HL-60/S4 treated with phorbol 12-myristate 13-acetate at 8.2 ng/mL for 4 days and 3 days (cell line): ENCODE measurements around the gene SLC30A3.

Source experiments
- in situ Hi-C: fragments of 300-500 bp; cut with MboI; formaldehyde crosslinking; loops from 2 replicates; pipeline ENCODE4 v1.15.0; 2022; ENCODE audit warnings: low sequenced_read_pairs

The SLC30A3 gene

DNA sequence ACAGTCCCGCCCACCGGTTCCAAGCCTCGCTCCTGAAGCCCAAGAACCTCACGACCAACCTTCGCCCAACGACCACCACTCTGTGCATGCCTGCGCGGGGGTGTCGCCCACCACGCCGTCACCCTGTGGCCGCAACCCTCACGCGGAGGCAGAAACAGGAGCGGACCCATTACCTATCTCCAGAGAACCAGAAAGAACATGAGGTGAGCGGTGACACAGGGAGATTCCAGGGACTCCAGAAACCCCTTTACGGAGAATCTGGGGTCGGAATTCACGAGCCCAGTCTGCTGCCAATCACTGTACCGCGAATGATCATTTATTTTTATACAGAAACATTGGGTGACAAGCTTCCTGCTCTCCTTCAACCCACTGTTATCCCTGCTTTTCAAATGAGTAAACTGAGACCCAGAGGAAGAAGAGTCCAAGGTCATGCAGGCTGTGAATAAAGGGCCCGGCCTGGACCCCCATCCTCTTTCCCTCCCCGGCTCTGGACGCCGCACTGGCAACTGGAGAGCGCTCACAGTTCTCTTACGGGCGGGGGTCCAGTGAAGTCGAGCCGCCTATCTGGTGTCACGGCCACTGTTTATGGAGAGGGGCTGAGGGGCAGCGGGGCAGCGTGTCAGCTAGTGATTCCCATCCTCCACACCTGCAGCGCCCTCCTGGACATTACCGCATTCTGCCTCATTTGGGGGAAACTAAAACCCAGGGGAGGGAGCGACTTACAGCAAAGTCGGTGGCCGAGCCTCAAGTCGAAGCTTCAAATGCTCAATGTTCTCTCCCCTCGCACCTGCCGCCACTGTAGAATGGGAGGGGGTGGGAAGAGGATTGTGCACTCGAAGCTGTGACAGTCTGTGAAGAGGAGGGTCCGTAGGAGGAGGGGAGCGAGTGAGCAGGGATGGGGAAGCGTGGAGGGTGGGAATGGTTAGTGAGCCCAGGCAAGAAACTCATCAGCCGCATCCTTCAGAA is 723 bp upstream of the SLC30A3 start:
- in situ Hi-C loops, result no loop called here

DNA sequence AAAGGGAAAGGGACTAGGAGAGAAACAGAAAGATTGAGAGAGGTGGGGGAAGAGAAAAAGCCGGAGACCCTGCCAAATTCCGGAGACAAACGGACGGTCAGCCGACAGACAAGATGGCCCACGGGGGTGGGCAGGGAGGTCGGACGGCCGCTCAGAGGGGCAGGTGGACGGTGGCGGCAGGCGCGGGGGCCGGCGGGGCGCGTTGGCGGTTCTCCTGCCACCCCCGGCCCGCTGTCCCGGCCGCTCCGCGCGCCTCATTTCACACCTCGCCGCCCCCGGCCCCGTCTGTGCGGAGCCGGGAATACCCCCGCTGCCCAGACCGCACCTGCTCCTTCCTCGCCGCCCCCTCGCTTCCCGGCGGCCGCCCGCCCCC is 935 bp downstream of the SLC30A3 start:
- in situ Hi-C loops, result no loop called here

DNA sequence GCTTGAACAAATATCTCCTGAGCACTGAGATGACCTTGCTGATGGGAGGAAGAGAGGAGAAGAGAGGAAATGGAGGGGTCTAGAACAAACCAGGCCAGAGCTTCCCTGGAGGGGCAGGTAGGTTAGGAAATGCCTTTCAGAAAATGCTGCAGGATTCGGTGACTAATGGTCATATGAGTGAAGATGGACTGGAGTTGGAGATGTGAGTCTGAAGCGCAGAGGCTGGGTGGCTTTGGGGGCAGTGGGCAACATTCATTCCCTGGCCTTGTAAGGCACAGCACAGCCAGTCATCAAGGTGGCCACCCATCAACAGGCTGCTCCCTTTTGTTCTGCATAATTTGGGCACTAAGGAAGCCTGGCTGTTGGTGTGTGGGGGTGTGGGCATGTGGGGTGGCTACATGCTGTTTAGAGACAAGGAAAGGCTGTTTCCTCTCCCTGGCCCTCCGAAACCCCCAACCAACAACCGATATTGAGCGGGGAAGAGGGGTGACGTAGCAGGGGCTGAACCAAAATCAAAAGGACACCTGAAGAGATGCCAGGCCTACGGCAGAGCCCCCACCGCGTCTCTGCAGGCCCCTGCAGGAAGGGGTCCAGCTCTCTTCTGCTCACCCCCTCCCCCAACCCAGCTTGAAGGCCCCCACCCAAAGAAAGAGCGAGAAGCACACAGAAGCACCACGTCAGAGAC is 1.5 kb downstream of the SLC30A3 start:
- in situ Hi-C loops, result no loop called here

DNA sequence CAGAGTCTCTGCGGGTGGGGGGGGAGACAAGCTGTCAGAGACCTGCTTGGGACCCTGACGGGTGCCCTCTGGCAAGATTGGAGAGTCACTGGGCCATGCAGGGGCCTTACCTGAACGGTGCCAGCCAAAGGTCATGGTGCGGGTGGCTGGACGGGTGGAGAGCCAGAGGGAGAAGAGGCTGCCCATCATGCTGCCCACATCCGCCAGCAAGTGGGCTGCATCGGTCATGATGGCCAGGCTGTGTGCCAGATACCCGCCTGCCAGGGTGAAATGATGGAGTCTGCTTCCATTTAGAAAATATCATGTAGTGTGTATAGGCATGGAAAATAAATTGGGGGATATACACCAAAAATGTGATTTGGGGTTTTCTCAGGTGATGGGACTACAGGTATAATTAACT is 4.8 kb downstream of the SLC30A3 start:
- in situ Hi-C loops, result no loop called here

DNA sequence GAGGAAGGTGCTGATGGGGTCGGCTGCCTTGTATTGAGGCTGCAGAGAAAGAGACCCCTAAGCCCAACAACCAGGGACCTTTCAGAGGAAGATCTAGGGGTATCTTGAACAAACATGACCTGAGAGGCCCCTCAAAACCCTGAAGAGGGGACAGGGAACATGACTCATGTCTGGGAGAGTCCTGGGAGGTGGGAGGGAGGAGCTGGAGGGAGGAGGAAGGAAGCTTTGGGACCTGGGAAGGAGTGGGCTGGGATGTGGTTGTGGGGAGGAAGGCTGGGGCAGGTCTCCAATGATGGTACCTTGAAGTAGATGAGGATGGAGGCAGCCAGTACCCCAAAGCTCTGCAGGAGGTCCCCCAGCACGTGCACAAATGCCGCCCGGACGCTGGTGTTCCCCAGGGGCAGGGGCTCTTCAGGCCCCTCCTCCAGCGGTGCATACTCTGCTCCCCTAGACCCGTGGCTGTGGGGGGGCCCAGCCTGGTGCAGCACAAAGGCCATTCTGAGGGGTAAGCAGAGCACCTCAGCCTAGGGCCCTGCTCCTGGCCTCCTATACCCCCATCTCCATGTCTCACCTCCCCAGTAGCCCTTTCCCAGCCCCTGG is 5.9 kb downstream of the SLC30A3 start:
- in situ Hi-C loops, result no loop called here

DNA sequence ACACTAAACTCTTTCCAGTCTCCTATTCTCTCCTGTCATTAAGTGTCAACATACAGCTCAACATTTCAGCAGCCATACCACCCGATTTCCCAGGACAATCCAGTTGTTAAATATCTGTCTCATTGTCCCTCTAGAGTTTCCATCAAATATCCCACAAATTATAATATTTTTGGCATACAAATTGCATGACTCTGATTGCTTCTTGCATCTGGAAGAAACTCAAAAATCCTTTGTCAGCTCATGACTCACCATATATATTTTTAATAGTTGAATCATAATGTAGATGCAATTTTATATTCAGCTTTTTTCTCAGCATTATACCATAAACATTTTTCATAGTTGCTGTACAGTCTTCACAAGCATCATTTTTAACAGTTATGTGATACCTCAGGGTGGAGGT is 7.2 kb downstream of the SLC30A3 start:
- in situ Hi-C loops, result no loop called here

DNA sequence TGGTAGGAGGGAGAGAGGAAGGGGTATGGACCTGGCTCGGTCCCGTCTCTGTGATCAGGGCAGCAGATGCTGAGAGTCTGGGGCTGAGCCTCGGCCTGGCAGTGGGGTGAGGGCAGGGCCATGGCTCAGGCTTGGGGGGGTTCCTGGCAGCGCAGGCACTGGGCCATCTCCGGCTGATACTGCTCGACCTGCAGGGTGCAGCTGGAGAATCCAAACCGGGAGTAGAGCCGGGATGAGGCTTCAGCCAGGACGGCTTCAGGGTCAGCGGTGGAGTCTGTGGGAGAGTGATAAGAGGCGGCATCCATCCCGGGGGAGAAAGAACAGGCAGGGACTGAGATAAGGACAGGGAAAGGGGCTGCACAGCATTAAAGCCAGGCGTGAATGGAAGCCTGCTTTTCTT is 7.7 kb downstream of the SLC30A3 start:
- in situ Hi-C loops, result no loop called here

DNA sequence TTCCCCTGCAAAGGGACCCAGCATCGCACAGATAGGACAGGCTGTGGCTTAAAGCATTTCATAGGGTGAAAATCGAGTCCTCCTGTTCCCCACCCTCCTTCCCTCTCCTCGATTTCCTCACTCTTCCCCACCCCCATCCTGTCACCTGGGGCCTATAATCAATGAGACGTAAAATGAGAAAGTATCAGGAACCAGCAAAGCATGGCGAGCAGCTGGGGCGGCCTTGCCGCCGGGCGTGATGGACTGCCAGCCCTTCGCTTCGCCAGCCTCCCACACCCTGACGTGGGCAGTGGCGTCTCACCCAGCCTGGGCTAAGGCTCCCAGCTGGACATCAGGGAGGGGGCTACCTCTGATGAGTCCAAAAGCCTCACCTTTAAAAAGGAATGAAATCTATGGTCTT is 11.1 kb downstream of the SLC30A3 start:
- in situ Hi-C loops, result no loop called here

DNA sequence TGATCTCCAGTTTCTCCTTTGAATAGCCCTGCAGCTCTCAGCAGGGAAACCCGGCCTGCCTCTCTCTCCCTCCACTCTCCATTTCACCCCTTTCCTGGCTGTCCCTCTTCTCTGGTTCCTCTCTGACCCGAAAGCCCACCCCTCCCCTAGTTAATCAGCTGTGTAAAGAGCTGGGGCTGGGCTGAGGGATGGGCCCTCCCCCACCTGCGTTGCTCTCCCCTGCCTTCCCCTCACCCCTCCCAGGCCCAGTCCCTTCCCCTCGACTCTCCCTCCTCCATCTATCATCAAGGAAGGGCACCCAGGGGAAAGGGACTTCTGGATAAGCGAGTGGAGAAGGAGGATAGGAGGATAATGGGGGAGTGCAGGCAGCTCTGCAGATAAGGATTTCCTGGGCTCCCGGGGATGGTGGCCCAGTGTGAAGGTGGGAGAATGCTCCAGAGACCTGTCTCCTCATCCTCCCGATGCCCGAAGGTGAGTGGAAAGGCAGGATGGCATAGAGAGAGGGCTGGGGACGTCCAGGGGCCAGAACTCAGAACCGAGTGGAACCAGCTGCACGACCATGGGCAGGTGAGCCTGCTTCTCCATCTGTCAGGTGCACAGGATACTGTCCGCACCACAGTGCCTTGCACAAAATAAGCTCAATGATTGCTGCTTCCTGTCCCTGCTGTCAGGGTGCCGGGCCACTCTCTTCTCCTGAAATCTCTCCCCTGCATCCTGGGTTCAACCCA is 12.0 kb downstream of the SLC30A3 start:
- in situ Hi-C loops, result no loop called here

DNA sequence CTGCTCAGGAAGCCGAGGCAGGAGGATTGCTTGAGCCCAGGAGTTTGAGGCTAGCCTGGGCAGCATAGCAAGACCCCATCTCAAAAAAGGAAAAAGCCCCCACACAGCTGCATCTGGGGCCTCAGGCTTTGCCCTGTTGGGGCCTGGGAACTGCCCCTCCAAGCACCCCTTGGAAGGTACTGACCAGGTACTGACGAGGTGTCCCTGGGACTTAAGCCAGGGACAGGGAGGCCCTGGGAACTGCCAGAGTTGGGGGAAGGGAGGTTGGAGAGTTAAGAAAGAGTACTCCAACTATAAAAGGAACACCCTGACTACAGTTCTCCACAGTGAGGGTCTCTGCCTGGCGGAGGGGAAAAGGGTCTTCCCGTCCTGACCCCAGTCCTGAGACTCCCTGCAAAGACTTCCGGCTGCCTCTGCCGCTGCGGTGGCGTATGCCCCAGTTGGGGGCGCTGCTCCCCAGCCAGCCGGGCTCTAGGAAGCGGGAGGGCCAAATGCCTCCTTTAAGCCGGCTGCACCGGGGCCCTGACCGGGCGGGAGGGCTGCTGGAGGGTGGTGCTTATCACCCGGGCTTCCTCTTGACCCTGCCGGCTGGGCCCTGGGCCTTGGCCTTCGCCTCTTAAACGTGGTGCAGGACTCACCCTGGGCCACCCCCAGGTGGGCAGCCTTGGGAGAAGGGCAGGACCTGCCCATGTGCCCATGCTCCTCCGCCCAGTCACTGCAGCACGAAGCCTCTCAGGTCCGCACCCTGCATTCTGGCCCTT is 12.8 kb downstream of the SLC30A3 start:
- in situ Hi-C loops, result no loop called here

DNA sequence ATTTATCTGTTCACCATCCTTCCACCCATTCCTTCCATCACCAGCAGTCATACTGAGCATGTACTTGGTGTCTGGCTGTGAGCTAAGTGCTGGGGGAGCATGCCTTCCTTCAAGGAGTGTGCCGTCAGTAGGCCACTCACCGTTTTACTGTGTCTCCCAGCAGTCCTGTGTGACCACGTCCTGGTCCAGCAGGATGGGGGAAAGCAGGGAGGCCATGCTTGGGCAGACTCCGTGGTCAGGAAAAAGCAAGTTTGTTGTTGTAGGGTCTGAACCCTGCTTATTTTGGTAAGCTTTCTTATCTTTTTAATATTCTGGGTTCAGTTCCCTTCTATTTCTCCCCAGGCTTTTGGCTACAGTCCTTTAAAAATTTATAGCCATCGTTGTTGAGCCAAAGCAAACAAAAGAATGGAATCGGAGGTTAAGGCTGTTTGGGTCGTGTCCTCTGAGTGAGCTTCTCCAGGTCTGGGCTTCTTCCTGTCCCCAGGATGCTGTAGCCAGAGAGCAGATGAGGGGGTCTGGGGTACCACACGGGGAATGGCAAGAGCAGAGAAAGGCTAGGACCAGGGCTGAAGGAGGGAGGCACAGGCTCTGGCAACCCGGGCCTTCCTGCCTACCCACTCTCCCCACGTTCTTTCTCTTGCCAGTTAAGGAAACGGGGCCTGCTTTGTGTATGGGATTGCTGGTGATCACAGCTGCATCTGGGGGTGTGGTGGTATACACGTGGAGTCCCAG is 13.5 kb downstream of the SLC30A3 start:
- in situ Hi-C loops, result no loop called here

DNA sequence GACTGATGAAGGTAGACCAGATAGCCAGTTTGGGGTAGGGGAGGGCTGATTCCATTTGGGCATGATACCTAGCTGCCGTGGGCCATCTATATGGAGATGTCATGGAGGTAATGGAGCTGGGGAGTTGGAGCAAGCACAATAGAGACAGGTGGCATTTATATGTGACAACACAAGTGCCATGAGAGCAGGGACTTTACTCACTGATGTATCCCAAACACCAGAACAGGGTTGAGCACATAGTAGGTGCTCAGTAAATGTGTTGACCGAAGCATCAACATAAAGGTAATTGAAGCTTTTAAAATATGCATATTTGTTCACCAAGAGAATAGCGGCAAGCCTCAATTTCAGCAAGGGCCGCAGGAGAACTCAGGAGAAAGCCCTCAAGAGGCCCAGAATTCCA is 15.0 kb downstream of the SLC30A3 start:
- in situ Hi-C loops, result no loop called here

DNA sequence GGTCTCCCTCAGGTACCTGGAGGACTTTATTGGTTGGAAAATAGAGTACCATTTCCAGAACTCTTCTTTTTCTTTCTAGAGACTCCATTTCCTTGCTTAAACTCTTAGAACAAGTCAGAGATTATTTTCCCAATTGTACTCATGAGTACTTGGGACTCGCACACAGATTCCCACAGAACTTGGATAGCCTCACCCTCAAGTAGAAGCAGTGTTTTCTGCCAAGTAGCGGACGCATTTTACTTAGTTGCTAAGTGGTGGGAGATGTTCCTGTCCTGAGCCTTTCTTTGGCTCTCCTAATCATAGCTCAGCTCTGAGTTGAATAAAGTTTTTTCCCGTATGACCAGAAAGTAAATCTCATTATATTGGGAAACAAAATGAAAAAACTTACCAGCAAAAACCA is 17.2 kb downstream of the SLC30A3 start:
- in situ Hi-C loops, result no loop called here

DNA sequence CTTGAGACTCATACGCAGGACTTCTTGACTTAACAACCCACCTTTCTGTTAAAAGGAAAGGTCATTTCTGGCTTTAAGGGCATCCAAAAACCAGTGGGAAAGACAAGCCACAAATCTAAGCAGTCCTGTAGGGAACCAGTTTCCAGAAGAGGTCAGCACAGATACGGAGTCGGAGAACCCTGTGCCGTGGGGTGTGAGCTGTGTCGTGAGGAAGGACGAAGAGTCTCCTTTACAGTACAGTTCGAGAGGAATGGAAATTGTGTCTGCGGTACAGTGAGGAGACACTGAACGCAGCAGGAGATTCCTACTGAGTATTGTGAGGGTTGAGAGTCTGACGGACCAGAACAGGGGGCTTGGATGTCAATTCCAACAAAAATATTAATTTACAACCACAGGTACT is 17.7 kb downstream of the SLC30A3 start:
- in situ Hi-C loops, result no loop called here

DNA sequence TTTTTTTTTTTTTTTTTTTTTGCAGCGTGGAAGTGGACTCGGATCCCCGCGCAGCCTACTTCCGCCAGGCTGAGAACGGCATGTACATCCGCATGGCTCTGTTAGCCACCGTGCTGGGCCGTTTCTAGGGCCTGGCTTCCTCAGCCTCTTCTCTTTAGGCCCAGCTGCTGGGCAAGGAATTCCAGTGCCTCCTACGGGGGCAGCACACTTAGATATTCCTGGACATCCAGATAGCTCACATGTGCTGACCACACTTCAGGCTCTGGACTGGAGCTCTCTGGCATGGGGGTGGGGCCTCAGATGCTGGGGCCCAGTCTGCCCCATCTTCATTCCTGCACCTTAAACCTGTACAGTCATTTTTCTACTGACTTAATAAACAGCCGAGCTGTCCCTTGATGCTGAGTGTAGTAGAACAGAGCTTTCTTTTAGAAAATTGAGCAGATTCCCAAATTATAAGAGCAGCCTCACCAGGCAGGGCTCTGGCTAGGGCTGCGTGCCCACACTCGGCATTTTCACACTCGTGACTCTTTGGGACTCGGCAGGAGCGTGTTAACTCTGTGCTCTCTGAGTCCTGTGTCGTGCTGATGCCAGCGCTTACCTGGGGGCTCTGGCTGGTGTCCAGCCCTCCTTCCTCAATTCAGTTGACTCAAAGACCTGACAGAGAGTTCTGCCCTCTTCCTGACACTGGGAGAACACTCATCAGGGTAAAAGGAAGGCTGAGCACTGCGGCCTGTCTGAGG is 19.3 kb downstream of the SLC30A3 start:
- in situ Hi-C loops, result no loop called here

DNA sequence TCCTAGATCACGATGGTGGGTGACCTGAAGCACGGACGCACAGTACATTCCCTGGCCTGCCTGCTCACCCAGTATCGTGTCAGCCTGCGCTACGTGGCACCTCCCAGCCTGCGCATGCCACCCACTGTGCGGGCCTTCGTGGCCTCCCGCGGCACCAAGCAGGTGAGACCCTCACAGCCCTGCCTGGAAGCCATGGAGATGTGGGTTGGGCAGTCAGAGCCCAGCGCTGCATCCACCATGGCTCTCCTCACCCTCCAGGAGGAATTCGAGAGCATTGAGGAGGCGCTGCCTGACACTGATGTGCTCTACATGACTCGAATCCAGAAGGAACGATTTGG is 20.3 kb downstream of the SLC30A3 start:
- in situ Hi-C loops, result no loop called here

DNA sequence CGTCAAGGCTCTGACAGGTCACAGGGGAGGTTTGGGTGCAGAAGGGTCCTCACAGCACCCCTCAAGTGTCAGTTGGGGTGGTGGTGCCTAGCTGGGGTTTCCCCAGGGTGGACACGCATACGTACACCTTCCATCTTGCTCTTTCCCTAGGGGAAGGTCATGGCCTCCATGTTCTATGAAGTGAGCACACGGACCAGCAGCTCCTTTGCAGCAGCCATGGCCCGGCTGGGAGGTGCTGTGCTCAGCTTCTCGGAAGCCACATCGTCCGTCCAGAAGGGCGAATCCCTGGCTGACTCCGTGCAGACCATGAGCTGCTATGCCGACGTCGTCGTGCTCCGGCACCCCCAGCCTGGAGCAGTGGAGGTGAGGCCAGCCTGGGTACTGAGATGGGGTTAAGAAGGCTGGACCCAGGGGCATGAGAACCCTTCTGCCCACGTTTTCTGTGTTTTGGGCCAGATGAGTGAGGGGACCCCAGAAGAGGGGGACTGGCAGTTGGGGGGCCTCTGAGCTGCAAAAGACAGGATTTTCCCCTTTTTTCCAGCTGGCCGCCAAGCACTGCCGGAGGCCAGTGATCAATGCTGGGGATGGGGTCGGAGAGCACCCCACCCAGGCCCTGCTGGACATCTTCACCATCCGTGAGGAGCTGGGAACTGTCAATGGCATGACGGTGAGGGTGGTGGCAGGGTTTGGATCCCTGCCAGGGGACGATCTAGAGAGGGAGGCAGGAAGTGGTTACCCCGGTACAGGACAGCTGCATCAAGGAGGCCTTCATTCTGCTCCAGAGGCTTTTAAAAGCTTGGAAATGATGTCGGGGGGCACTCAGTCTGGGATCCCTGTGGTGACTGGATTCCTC is 20.9 kb downstream of the SLC30A3 start:
- in situ Hi-C loops, result no loop called here

DNA sequence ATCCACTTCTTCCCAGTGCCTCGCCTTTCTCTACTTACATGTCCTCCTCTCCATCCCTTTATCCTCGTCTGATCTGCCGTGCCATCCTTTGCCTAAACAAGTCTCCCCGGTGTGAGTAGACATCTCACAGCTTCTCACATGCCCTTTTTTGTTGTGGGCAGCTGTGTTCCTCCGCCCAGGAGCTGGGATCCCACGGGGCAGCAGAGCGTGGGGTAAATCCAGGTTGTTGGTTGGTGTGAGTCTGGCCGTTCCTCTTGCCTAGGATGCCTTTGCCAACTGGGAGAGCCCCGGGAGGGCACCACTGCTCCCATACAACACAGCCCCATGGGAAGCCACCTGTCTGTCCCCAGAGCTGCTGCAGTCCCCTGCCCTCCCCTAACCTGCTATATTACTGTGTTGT is 22.4 kb downstream of the SLC30A3 start:
- in situ Hi-C loops, result no loop called here
